ENCODE data around the gene NRXN2. TPM values are rescaled to one million over a fixed set of nuclear protein-coding genes. Genes with fewer than 3 reads are reported as not detected.

The NRXN2 gene
- total and polyA plus RNA-seq, 4 donors, result 0.17 to 2.8 (median 1.4) TPM

DNA sequence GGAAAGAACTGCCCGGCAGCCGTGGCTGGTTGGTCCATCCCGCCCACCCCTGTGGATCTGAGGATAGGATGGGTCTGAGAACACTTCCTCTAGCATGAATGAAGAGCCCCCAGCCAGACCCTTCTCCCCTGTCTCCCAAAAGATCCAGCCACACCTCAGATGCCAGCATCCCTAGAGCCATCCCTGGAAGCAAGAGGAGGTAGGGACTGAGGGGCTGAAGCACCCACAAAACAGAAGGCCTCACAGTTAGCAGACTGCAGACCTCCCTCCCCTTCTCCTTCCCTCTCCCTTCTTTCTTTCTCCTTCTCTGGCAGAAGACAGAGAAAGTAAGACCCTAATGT, 1.7 kb downstream of the NRXN2 start:
- 70% methylated on average over 3 of the region's 3 CpGs for WGBS
- Histone ChIP-seq H3K27ac (ENCODE audit: low read depth in 1 of 2, low read length in 2 of 2) (no peak overlapping the region), H3K9me3 (ENCODE audit: control insufficient read depth in 4 of 4, low read length in 3 of 4) (no peaks in the 10 kb centered on the region), H3K36me3 (ENCODE audit: control insufficient read depth in 4 of 4, insufficient read depth in 3 of 4, low read depth in 1 of 4, low read length in 3 of 4) (no peaks in the 10 kb centered on the region), H3K4me1 (ENCODE audit: control insufficient read depth in 4 of 4, insufficient read depth in 4 of 4, low read length in 3 of 4) (peaks cover 14 to 33% (median 31%) of the 10 kb centered on the region in 4 donors), H3K4me3 (ENCODE audit: low read depth in 1 of 3, low read length in 3 of 3) (no peak overlapping the region), H3K27me3 (ENCODE audit: control insufficient read depth in 4 of 4, insufficient read depth in 4 of 4, low read length in 3 of 4) (peaks cover 0 to 7% (median 4%) of the 10 kb centered on the region in 4 donors), H3K9ac (ENCODE audit: low read depth in 1 of 2, low read length in 2 of 2) (no peak overlapping the region)
- DNase-seq (ENCODE audit: low spot score), result no peak
- TF ChIP-seq RAD21 (IDR thresholded peaks at IDR 0.05) (no peak), EGR1 (IDR thresholded peaks at IDR 0.05; ENCODE audit: low read depth in 2 of 2) (no peak), FOXA1 (IDR thresholded peaks at IDR 0.05) (no peak)

DNA sequence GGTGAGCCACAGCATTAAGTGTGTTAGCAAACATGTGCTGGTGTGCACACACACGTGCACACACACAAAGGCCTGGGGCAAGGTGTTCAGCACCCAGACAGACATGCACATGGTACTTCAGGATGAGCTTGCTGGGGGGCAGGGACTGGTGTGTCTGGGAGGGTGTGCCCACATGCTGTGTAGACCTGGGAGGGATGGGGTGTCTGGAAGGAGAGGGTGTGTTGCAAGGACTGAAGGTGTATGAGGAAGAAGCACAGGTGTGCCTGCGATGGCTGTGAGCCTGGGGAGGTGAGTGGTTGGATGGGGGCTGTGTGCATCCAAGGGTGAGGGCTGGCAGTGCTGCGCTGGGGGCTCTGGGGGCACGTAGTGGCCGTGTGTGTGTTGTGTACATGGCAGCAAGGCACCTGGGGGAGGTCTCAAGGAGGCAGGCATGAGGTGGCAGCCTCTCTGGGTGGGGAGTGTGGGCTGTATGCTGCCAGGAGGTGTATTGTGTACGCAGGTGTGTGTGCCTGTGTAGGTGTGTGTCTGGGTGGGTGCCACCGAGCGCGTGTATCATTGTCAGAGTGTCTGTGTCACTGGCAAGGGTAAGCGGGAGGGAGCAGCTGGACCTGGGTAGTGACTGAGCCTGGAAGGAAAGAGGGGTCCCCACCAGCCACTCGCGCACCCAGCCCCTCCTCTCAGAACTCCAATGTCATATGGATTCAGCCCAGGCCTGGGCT, 2.2 kb downstream of the NRXN2 start:
- no peak for DNase-seq (ENCODE audit: low spot score)
- TF ChIP-seq SP1 (IDR thresholded peaks at IDR 0.05) (no peak), HNF4G (IDR thresholded peaks at IDR 0.05) (no peak)
- TF ChIP-seq, protein P1, sequence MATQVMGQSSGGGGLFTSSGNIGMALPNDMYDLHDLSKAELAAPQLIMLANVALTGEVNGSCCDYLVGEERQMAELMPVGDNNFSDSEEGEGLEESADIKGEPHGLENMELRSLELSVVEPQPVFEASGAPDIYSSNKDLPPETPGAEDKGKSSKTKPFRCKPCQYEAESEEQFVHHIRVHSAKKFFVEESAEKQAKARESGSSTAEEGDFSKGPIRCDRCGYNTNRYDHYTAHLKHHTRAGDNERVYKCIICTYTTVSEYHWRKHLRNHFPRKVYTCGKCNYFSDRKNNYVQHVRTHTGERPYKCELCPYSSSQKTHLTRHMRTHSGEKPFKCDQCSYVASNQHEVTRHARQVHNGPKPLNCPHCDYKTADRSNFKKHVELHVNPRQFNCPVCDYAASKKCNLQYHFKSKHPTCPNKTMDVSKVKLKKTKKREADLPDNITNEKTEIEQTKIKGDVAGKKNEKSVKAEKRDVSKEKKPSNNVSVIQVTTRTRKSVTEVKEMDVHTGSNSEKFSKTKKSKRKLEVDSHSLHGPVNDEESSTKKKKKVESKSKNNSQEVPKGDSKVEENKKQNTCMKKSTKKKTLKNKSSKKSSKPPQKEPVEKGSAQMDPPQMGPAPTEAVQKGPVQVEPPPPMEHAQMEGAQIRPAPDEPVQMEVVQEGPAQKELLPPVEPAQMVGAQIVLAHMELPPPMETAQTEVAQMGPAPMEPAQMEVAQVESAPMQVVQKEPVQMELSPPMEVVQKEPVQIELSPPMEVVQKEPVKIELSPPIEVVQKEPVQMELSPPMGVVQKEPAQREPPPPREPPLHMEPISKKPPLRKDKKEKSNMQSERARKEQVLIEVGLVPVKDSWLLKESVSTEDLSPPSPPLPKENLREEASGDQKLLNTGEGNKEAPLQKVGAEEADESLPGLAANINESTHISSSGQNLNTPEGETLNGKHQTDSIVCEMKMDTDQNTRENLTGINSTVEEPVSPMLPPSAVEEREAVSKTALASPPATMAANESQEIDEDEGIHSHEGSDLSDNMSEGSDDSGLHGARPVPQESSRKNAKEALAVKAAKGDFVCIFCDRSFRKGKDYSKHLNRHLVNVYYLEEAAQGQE (IDR thresholded peaks at IDR 0.05), result no peak
- Histone ChIP-seq H3K4me1 (ENCODE audit: control insufficient read depth in 4 of 4, insufficient read depth in 4 of 4, low read length in 3 of 4) (peaks cover 13 to 28% (median 25%) of the 10 kb centered on the region in 4 donors), H3K36me3 (ENCODE audit: control insufficient read depth in 4 of 4, insufficient read depth in 3 of 4, low read depth in 1 of 4, low read length in 3 of 4) (no peaks in the 10 kb centered on the region), H3K4me3 (ENCODE audit: low read depth in 1 of 3, low read length in 3 of 3) (no peak overlapping the region), H3K9me3 (ENCODE audit: control insufficient read depth in 4 of 4, low read length in 3 of 4) (no peaks in the 10 kb centered on the region), H3K27me3 (ENCODE audit: control insufficient read depth in 4 of 4, insufficient read depth in 4 of 4, low read length in 3 of 4) (peaks cover 0 to 7% (median 4%) of the 10 kb centered on the region in 4 donors), H3K27ac (ENCODE audit: low read depth in 1 of 2, low read length in 2 of 2) (no peak overlapping the region), H3K9ac (ENCODE audit: low read depth in 1 of 2, low read length in 2 of 2) (no peak overlapping the region)
- 74% methylated on average over 12 of the region's 12 CpGs for WGBS

DNA sequence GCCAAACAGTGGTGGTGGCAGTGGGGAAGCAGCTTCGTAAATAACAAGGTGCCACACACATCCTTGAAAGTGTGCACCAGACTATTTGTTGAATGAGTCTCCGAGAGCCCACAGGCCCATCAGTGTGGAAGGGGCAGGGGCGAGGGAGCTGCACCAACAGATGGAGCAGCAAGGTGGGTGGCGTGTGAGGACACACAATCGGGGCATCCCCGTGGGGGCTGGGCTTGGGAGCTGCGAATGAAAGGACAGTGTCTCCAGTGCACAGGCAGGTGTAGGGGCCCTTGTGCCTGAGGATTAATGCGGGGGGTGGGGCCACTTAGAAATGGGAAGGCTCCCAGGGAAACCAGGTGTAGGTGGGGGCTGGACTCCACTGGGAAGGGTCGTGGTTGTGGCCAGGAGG, 2.8 kb downstream of the NRXN2 start:
- Histone ChIP-seq H3K4me1 (ENCODE audit: control insufficient read depth in 4 of 4, insufficient read depth in 4 of 4, low read length in 3 of 4) (peaks cover 13 to 21% (median 20%) of the 10 kb centered on the region in 4 donors), H3K27me3 (ENCODE audit: control insufficient read depth in 4 of 4, insufficient read depth in 4 of 4, low read length in 3 of 4) (peaks cover 0 to 13% (median 5%) of the 10 kb centered on the region in 4 donors), H3K9me3 (ENCODE audit: control insufficient read depth in 4 of 4, low read length in 3 of 4) (no peaks in the 10 kb centered on the region), H3K27ac (ENCODE audit: low read depth in 1 of 2, low read length in 2 of 2) (no peak overlapping the region), H3K36me3 (ENCODE audit: control insufficient read depth in 4 of 4, insufficient read depth in 3 of 4, low read depth in 1 of 4, low read length in 3 of 4) (no peaks in the 10 kb centered on the region), H3K4me3 (ENCODE audit: low read depth in 1 of 3, low read length in 3 of 3) (no peak overlapping the region), H3K9ac (ENCODE audit: low read depth in 1 of 2, low read length in 2 of 2) (no peak overlapping the region)
- WGBS, result 71% methylated on average over 9 of the region's 9 CpGs
- DNase-seq (ENCODE audit: low spot score), result no peak
- no peak for TF ChIP-seq HNF4G (IDR thresholded peaks at IDR 0.05)
- TF ChIP-seq, protein P2, sequence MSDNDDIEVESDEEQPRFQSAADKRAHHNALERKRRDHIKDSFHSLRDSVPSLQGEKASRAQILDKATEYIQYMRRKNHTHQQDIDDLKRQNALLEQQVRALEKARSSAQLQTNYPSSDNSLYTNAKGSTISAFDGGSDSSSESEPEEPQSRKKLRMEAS (IDR thresholded peaks at IDR 0.05), result no peak
- no peak for TF ChIP-seq HNF4A (conservative IDR thresholded peaks at IDR 0.05)
- no peak for TF ChIP-seq YY1 (IDR thresholded peaks at IDR 0.05)
- TF ChIP-seq TAF1 (conservative IDR thresholded peaks at IDR 0.05), result no peak
- TF ChIP-seq, protein P3, sequence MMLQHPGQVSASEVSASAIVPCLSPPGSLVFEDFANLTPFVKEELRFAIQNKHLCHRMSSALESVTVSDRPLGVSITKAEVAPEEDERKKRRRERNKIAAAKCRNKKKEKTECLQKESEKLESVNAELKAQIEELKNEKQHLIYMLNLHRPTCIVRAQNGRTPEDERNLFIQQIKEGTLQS (IDR thresholded peaks at IDR 0.05), result no peak
- TF ChIP-seq SP1 (IDR thresholded peaks at IDR 0.05), result no peak
- no peak for TF ChIP-seq FOXA1 (IDR thresholded peaks at IDR 0.05)
- no peak for TF ChIP-seq EGR1 (IDR thresholded peaks at IDR 0.05; ENCODE audit: low read depth in 2 of 2)
- TF ChIP-seq, protein P4, sequence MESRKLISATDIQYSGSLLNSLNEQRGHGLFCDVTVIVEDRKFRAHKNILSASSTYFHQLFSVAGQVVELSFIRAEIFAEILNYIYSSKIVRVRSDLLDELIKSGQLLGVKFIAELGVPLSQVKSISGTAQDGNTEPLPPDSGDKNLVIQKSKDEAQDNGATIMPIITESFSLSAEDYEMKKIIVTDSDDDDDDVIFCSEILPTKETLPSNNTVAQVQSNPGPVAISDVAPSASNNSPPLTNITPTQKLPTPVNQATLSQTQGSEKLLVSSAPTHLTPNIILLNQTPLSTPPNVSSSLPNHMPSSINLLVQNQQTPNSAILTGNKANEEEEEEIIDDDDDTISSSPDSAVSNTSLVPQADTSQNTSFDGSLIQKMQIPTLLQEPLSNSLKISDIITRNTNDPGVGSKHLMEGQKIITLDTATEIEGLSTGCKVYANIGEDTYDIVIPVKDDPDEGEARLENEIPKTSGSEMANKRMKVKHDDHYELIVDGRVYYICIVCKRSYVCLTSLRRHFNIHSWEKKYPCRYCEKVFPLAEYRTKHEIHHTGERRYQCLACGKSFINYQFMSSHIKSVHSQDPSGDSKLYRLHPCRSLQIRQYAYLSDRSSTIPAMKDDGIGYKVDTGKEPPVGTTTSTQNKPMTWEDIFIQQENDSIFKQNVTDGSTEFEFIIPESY (IDR thresholded peaks at IDR 0.05), result no peak
- TF ChIP-seq RAD21 (IDR thresholded peaks at IDR 0.05), result no peak
- no peak for TF ChIP-seq GABPA (IDR thresholded peaks at IDR 0.05 in 1 of 2, conservative IDR thresholded peaks at IDR 0.05 in 1 of 2)
- no peak for TF ChIP-seq FOXA2 (IDR thresholded peaks at IDR 0.05)

All from liver (tissue), 9 donors.